Suppressor macrophage (primary cell): Measurements from ENCODE around the gene ZNF83.

Source experiments
- DNase-seq, 4 experiments: peaks; one replicate each; pipeline ENCODE4 v3.0.0-alpha.2; 2020 to 2022

ZNF83 gene

GRCh38 chr19:52566588-52566987 lies 71.6 kb downstream of the ZNF83 start:
- DNase-seq, result peak in 2 of 4 experiments; percentile 16 to 20

- no peak for DNase-seq
These were observed 72.0 kb downstream of the ZNF83 start for GRCh38 chr19:52566121-52566520.
